GM12864 (cell line): ENCODE data around the gene SESTD1.

Source experiments
- DNase-seq: peaks from one replicate; pipeline ENCODE4 v3.0.0-alpha.2; 2011; ENCODE audit warnings: low read depth
- H3K4me3 ChIP-seq: 2 replicates; pipeline ENCODE4 v1.5.1; 2011; ENCODE audit warnings: mild to moderate bottlenecking, low read depth, low read length, control low read depth
- CTCF ChIP-seq: IDR thresholded peaks from 2 replicates; pipeline ENCODE4 v1.5.1; 2011; ENCODE audit warnings: low read depth, mild to moderate bottlenecking, moderate library complexity, low read length, control low read depth, inconsistent platforms; ENCODE audit errors: missing control alignments

The SESTD1 gene

GRCh38 chr2:179172894-179173293, 91.7 kb downstream of the SESTD1 start:
- no peak for DNase-seq
- TF ChIP-seq CTCF, result no peak

GRCh38 chr2:179171371-179171770, 93.3 kb downstream of the SESTD1 start:
- TF ChIP-seq CTCF, result no peak
- no peak overlapping the region for H3K4me3 ChIP-seq
- DNase-seq, result no peak

More at GRCh38 chr2:179172894-179173293, 91.7 kb downstream of the SESTD1 start:
- H3K4me3 ChIP-seq, result no peak overlapping the region

- no peak for DNase-seq
- no peak for TF ChIP-seq CTCF
- no peak overlapping the region for H3K4me3 ChIP-seq
These were observed 93.7 kb downstream of the SESTD1 start for GRCh38 chr2:179170901-179171300.

GRCh38 chr2:179165356-179166000, 99.2 kb downstream of the SESTD1 start:
- H3K4me3 ChIP-seq, result no peak overlapping the region
- no peak for TF ChIP-seq CTCF
- DNase-seq, result no peak

- DNase-seq, result no peak
- TF ChIP-seq CTCF, result no peak
- no peak overlapping the region for H3K4me3 ChIP-seq
These were observed 123.4 kb downstream of the SESTD1 start for GRCh38 chr2:179141206-179141605.

- no peak overlapping the region for H3K4me3 ChIP-seq
- no peak for TF ChIP-seq CTCF
- no peak for DNase-seq
These were observed 124.1 kb downstream of the SESTD1 start for GRCh38 chr2:179140571-179140970.

- TF ChIP-seq CTCF, result no peak
- no peak for DNase-seq
- H3K4me3 ChIP-seq, result no peak overlapping the region
These were observed 125.1 kb downstream of the SESTD1 start for GRCh38 chr2:179139506-179139905.
